ENCODE results near the gene IRGQ. TPM values are rescaled to one million over a fixed set of nuclear protein-coding genes. Genes with fewer than 3 reads are reported as not detected.

IRGQ gene
- total RNA-seq, 5 donors from 2014 or later (not counting 1 experiment from before 2014, with no cell fraction given): 17.5 to 30.2 (median 19.9) TPM

GRCh38 chr19:43597876-43598275 lies 1.9 kb upstream of the IRGQ start:
- H3K27me3 Mint-ChIP-seq: no peaks in the 10 kb centered on the region
- H3K4me3 ChIP-seq (ENCODE audit: control insufficient read depth in 1 of 2, extremely low read depth in 1 of 2, low read length in 1 of 2): no peak overlapping the region
- peak overlapping the region; percentile 99 to 100 for H3K27ac Mint-ChIP-seq
- CTCF ChIA-PET: interaction anchor here in 1 of 2 donors (1.3 kb wide), 1 partner anchor 43 kb away, joined by 4 read pairs; no protein-coding TSS in a partner anchor
- H3K36me3 Mint-ChIP-seq: peaks cover 10% of the 10 kb centered on the region
- peaks cover 0 to 29% of the 10 kb centered on the region in 2 donors for H3K36me3 ChIP-seq (ENCODE audit: control insufficient read depth in 2 of 2, extremely low read depth in 1 of 2, insufficient read depth in 1 of 2, low read length in 1 of 2)
- 38% methylated on average over 4 of the region's 5 CpGs for WGBS (ENCODE audit: insufficient coverage)
- POLR2A ChIA-PET: interaction anchor here in 1 of 2 donors (1.0 kb wide), 1 partner anchor 108 kb away, joined by 4 read pairs; no protein-coding TSS in a partner anchor
- H3K4me3 Mint-ChIP-seq: peak overlapping the region; percentile 92 to 99 (median 95)
- ATAC-seq (replicated peaks in 1 of 4): no peak
- peaks cover 9 to 43% of the 10 kb centered on the region in 2 experiments for H3K4me1 ChIP-seq (ENCODE audit: control insufficient read depth in 1 of 2, extremely low read depth in 1 of 2, insufficient read depth in 2 of 2, low read length in 2 of 2)
- H3K9me3 Mint-ChIP-seq: no peaks in the 10 kb centered on the region
- H3K27me3 ChIP-seq (replicated peaks in 1 of 2; ENCODE audit: control insufficient read depth in 2 of 2, extremely low read depth in 1 of 2, insufficient read depth in 2 of 2, low read length in 1 of 2): no peaks in the 10 kb centered on the region
- DNase-seq: no peak
- no peaks in the 10 kb centered on the region for H3K9me3 ChIP-seq
- peaks cover 41 to 47% (median 46%) of the 10 kb centered on the region in 3 donors for H3K4me1 Mint-ChIP-seq
- peak overlapping the region; percentile 95 for H3K27ac ChIP-seq (ENCODE audit: low read length)

GRCh38 chr19:43596842-43597461 lies 1.0 kb upstream of the IRGQ start:
- Histone ChIP-seq H3K4me1 (ENCODE audit: control insufficient read depth in 1 of 2, extremely low read depth in 1 of 2, insufficient read depth in 2 of 2, low read length in 2 of 2) (peaks cover 9 to 43% of the 10 kb centered on the region in 2 experiments), H3K4me3 (ENCODE audit: control insufficient read depth in 1 of 2, extremely low read depth in 1 of 2, low read length in 1 of 2) (peak overlapping the region; percentile 82 to 88), H3K27me3 (replicated peaks in 1 of 2; ENCODE audit: control insufficient read depth in 2 of 2, extremely low read depth in 1 of 2, insufficient read depth in 2 of 2, low read length in 1 of 2) (no peaks in the 10 kb centered on the region), H3K27ac (ENCODE audit: low read length) (peak overlapping the region; percentile 95), H3K9me3 (no peaks in the 10 kb centered on the region), H3K36me3 (ENCODE audit: control insufficient read depth in 2 of 2, extremely low read depth in 1 of 2, insufficient read depth in 1 of 2, low read length in 1 of 2) (peaks cover 6 to 30% of the 10 kb centered on the region in 2 donors)
- Mint-ChIP-seq H3K4me1 (peaks cover 43 to 47% (median 46%) of the 10 kb centered on the region in 3 donors), H3K27ac (peak overlapping the region; percentile 99 to 100), H3K9me3 (no peaks in the 10 kb centered on the region), H3K27me3 (no peaks in the 10 kb centered on the region), H3K4me3 (peak overlapping the region; percentile 92 to 99 (median 95)), H3K36me3 (peaks cover 14% of the 10 kb centered on the region)
- DNase-seq: peak in 2 of 35 experiments; percentile 10 to 21
- CTCF ChIA-PET: interaction anchor here (0.6 to 1.6 kb wide), 5 partner anchors 22 to 161 kb away, joined by 3 to 8 read pairs (median 4); partner anchors contain the start of genes PINLYP (in 1 of the 2) and XRCC1 (in 1 of the 2)
- no peak for ATAC-seq (replicated peaks in 1 of 4)
- POLR2A ChIA-PET: interaction anchor here (0.6 to 1.0 kb wide), 4 partner anchors 12 to 157 kb away, joined by 4 to 6 read pairs (median 4); no protein-coding TSS in a partner anchor
- WGBS (ENCODE audit: insufficient coverage): 22% methylated on average over 5 of the region's 7 CpGs

- H3K9me3 ChIP-seq: no peaks in the 10 kb centered on the region
- peak overlapping the region; percentile 95 for H3K27ac ChIP-seq (ENCODE audit: low read length)
- Mint-ChIP-seq H3K4me1 (peaks cover 46 to 50% (median 47%) of the 10 kb centered on the region in 3 donors), H3K9me3 (no peaks in the 10 kb centered on the region), H3K36me3 (peaks cover 13% of the 10 kb centered on the region), H3K27ac (peak overlapping the region; percentile 99 to 100), H3K27me3 (no peaks in the 10 kb centered on the region), H3K4me3 (peak overlapping the region; percentile 92 to 99 (median 95))
- WGBS (ENCODE audit: insufficient coverage): 3% methylated on average over 15 of the region's 18 CpGs
- peak overlapping the region; percentile 82 to 88 for H3K4me3 ChIP-seq (ENCODE audit: control insufficient read depth in 1 of 2, extremely low read depth in 1 of 2, low read length in 1 of 2)
- peaks cover 9 to 43% of the 10 kb centered on the region in 2 experiments for H3K4me1 ChIP-seq (ENCODE audit: control insufficient read depth in 1 of 2, extremely low read depth in 1 of 2, insufficient read depth in 2 of 2, low read length in 2 of 2)
- ATAC-seq (replicated peaks in 1 of 4) (peak; percentile 12 to 27 (median 16)), DNase-seq (peak in 4 of 35 experiments; percentile 8 to 22 (median 13))
- H3K36me3 ChIP-seq (ENCODE audit: control insufficient read depth in 2 of 2, extremely low read depth in 1 of 2, insufficient read depth in 1 of 2, low read length in 1 of 2): peaks cover 9 to 30% of the 10 kb centered on the region in 2 donors
- ChIA-PET POLR2A (interaction anchor here in 1 of 2 donors (1.0 to 1.2 kb wide), 2 partner anchors 73 to 132 kb away, joined by 3 to 5 read pairs; no protein-coding TSS in a partner anchor), CTCF (interaction anchor here (0.8 to 3.3 kb wide), 11 partner anchors 21 to 160 kb away, joined by 3 to 84 read pairs (median 8); partner anchors contain the start of genes PINLYP (in 1 of the 2), XRCC1 (in 1 of the 2) and ZNF575 (in 1 of the 2))
- no peaks in the 10 kb centered on the region for H3K27me3 ChIP-seq (replicated peaks in 1 of 2; ENCODE audit: control insufficient read depth in 2 of 2, extremely low read depth in 1 of 2, insufficient read depth in 2 of 2, low read length in 1 of 2)
These were observed 332 bp downstream of the IRGQ start for GRCh38 chr19:43595605-43595998.

GRCh38 chr19:43594710-43595604 lies 977 bp downstream of the IRGQ start:
- no peaks in the 10 kb centered on the region for H3K9me3 ChIP-seq
- Mint-ChIP-seq H3K27ac (peak overlapping the region; percentile 99 to 100), H3K4me3 (peak overlapping the region; percentile 92 to 99 (median 95)), H3K36me3 (peaks cover 16% of the 10 kb centered on the region), H3K4me1 (peaks cover 47 to 55% (median 48%) of the 10 kb centered on the region in 3 donors), H3K9me3 (no peaks in the 10 kb centered on the region), H3K27me3 (no peaks in the 10 kb centered on the region)
- no peaks in the 10 kb centered on the region for H3K27me3 ChIP-seq (replicated peaks in 1 of 2; ENCODE audit: control insufficient read depth in 2 of 2, extremely low read depth in 1 of 2, insufficient read depth in 2 of 2, low read length in 1 of 2)
- peak overlapping the region; percentile 82 to 88 for H3K4me3 ChIP-seq (ENCODE audit: control insufficient read depth in 1 of 2, extremely low read depth in 1 of 2, low read length in 1 of 2)
- peak; percentile 54 to 68 (median 63) for ATAC-seq (replicated peaks in 1 of 4)
- H3K27ac ChIP-seq (ENCODE audit: low read length): peak overlapping the region; percentile 95
- peak; percentile 42 to 89 (median 70) for DNase-seq
- WGBS (ENCODE audit: insufficient coverage): under 1% methylated on average over 60 of the region's 64 CpGs
- H3K36me3 ChIP-seq (ENCODE audit: control insufficient read depth in 2 of 2, extremely low read depth in 1 of 2, insufficient read depth in 1 of 2, low read length in 1 of 2): peaks cover 9 to 30% of the 10 kb centered on the region in 2 donors
- peaks cover 9 to 47% of the 10 kb centered on the region in 2 experiments for H3K4me1 ChIP-seq (ENCODE audit: control insufficient read depth in 1 of 2, extremely low read depth in 1 of 2, insufficient read depth in 2 of 2, low read length in 2 of 2)
- POLR2A ChIA-PET: interaction anchor here (0.7 to 1.3 kb wide), 4 partner anchors 11 to 277 kb away, joined by 3 to 6 read pairs (median 4); partner anchors contain the start of gene XRCC1 (in 1 of the 2)
- CTCF ChIA-PET: interaction anchor here (0.5 to 3.3 kb wide), 29 partner anchors 11 to 159 kb away, joined by 3 to 84 read pairs (median 5); partner anchors contain the start of genes XRCC1 (in 1 of the 2) and ZNF575 (in 1 of the 2)

- H3K4me3 Mint-ChIP-seq: peak overlapping the region; percentile 56 to 99 (median 92)
- peak overlapping the region; percentile 47 to 100 for H3K27ac Mint-ChIP-seq
- Histone ChIP-seq H3K27me3 (replicated peaks in 1 of 2; ENCODE audit: control insufficient read depth in 2 of 2, extremely low read depth in 1 of 2, insufficient read depth in 2 of 2, low read length in 1 of 2) (no peaks in the 10 kb centered on the region), H3K9me3 (no peaks in the 10 kb centered on the region), H3K4me3 (ENCODE audit: control insufficient read depth in 1 of 2, extremely low read depth in 1 of 2, low read length in 1 of 2) (peak overlapping the region in 1 of 2 donors; percentile 82), H3K27ac (ENCODE audit: low read length) (peak overlapping the region; percentile 95), H3K36me3 (ENCODE audit: control insufficient read depth in 2 of 2, extremely low read depth in 1 of 2, insufficient read depth in 1 of 2, low read length in 1 of 2) (peaks cover 9 to 24% of the 10 kb centered on the region in 2 donors), H3K4me1 (ENCODE audit: control insufficient read depth in 1 of 2, extremely low read depth in 1 of 2, insufficient read depth in 2 of 2, low read length in 2 of 2) (peaks cover 9 to 52% of the 10 kb centered on the region in 2 experiments)
- no peaks in the 10 kb centered on the region for H3K27me3 Mint-ChIP-seq
- H3K9me3 Mint-ChIP-seq: no peaks in the 10 kb centered on the region
- ChIA-PET CTCF (interaction anchor here (0.5 to 3.3 kb wide), 28 partner anchors 10 to 155 kb away, joined by 3 to 84 read pairs (median 4); partner anchors contain the start of genes XRCC1 (in 1 of the 2) and ZNF575 (in 1 of the 2)), POLR2A (interaction anchor here (0.9 to 1.3 kb wide), 3 partner anchors 10 to 155 kb away, joined by 4 to 6 read pairs (median 4); partner anchors contain the start of gene XRCC1 (in 1 of the 2))
- peaks cover 18% of the 10 kb centered on the region for H3K36me3 Mint-ChIP-seq
- no peak for DNase-seq
- ATAC-seq (replicated peaks in 1 of 4): no peak
- peaks cover 52 to 59% (median 55%) of the 10 kb centered on the region in 3 donors for H3K4me1 Mint-ChIP-seq
- 97% methylated on average over 5 of the region's 10 CpGs for WGBS (ENCODE audit: insufficient coverage)
These were observed 1.7 kb downstream of the IRGQ start for GRCh38 chr19:43594081-43594697.

All from T-cell (primary cell).